HT1080 (cell line): Measurements from ENCODE around the gene ICOSLG. TPM values are rescaled to one million over a fixed set of nuclear protein-coding genes. Genes with fewer than 3 reads are reported as not detected.
"Not testable (repeated sequence)": the region's sequence is repeated elsewhere in the genome, so short reads cannot be mapped to it uniquely, and the experiment has no call there.

Experiments
- DNase-seq: peaks from one replicate; pipeline ENCODE4 v3.0.0-alpha.2; 2015; ENCODE audit warnings: low read depth
- small RNA-seq: library from RNA; depleted of rRNA; stranded (forward); fragments of <200 nt; gene quantifications from one replicate; pipeline ENCODE3, GENCODE V24; 2014
- total RNA-seq: library from RNA; depleted of rRNA; stranded (reverse); fragments of >200 nt; shearing (Covaris generic); gene quantifications from 2 replicates; pipeline ENCODE4 v1.2.3, GENCODE V29; 2014; rRNA removed

ICOSLG gene
- total RNA-seq, 1 experiment from 2014 or later, result 0.37 TPM

- DNase-seq, result not testable (repeated sequence)
These were observed 55.9 kb downstream of the ICOSLG start for GRCh38 chr21:44184862-44185261.

GRCh38 chr21:44182202-44182601 lies 58.5 kb downstream of the ICOSLG start:
- not testable (repeated sequence) for DNase-seq

- DNase-seq, result not testable (repeated sequence)
These were observed 59.2 kb downstream of the ICOSLG start for GRCh38 chr21:44181506-44181905.

GRCh38 chr21:44176127-44176526 lies 64.6 kb downstream of the ICOSLG start:
- not testable (repeated sequence) for DNase-seq

- DNase-seq, result not testable (repeated sequence)
These were observed 65.6 kb downstream of the ICOSLG start for GRCh38 chr21:44175189-44175588.

Small RNA genes lying within 50 kb of the gene (small RNA-seq; reads per million reads assigned to genes)
- not detected for gene AP001059.3

Other genes with a start within 250 kb of the ICOSLG start
- 37.6 and 40.9 TPM in 2 replicates for gene TRAPPC10, start 228.6 kb downstream of the ICOSLG start, total RNA-seq
- gene PWP2, start 133.5 kb downstream of the ICOSLG start, total RNA-seq, result 7.7 and 32.0 TPM in 2 replicates
- gene GATD3, start 107.3 kb downstream of the ICOSLG start, total RNA-seq, result 5.0 and 9.2 TPM in 2 replicates
- gene DNMT3L, start 21.0 kb upstream of the ICOSLG start, total RNA-seq, result 0.57 TPM in 1 of 2 replicates, not detected in the other
- not detected in 2 replicates for gene AIRE, start 44.9 kb upstream of the ICOSLG start, total RNA-seq
- gene PFKL, start 59.1 kb upstream of the ICOSLG start, total RNA-seq, result 60.1 and 70.6 TPM in 2 replicates
- 4.2 and 4.5 TPM in 2 replicates for gene CFAP410, start 98.4 kb upstream of the ICOSLG start, total RNA-seq
- 0.40 and 1.4 TPM in 2 replicates for gene TRPM2, start 112.7 kb upstream of the ICOSLG start, total RNA-seq
- gene LRRC3, start 214.6 kb upstream of the ICOSLG start, total RNA-seq, result 0.07 TPM in 1 of 2 replicates, not detected in the other